GOT3 (cell line): ENCODE data around the gene DPYSL5.

ENCODE experiments used
- DNase-seq: peaks from one replicate; lab custom pipeline; 2025; ENCODE audit warnings: mixed read lengths; lab: John Stamatoyannopoulos, UW

DPYSL5 gene

GRCh38 chr2:26932974-26933373 lies 85.0 kb downstream of the DPYSL5 start:
- no peak for DNase-seq

GRCh38 chr2:26933431-26934334 lies 85.8 kb downstream of the DPYSL5 start:
- no peak for DNase-seq

GRCh38 chr2:26934335-26934724 lies 86.4 kb downstream of the DPYSL5 start:
- DNase-seq: no peak

- DNase-seq: no peak
Measured at GRCh38 chr2:26934985-26935384, 87.1 kb downstream of the DPYSL5 start.

GRCh38 chr2:26936855-26937254 lies 88.9 kb downstream of the DPYSL5 start:
- DNase-seq: no peak

- DNase-seq: no peak
Measured at GRCh38 chr2:26938399-26939118, 90.6 kb downstream of the DPYSL5 start.

GRCh38 chr2:26940001-26940400 lies 92.1 kb downstream of the DPYSL5 start:
- DNase-seq: no peak

- DNase-seq: no peak
Measured at GRCh38 chr2:26941486-26941885, 93.6 kb downstream of the DPYSL5 start.

- DNase-seq: no peak
Measured at GRCh38 chr2:26942543-26943295, 94.8 kb downstream of the DPYSL5 start.

GRCh38 chr2:26945991-26946750 lies 98.2 kb downstream of the DPYSL5 start:
- no peak for DNase-seq

GRCh38 chr2:26946841-26947784 lies 99.2 kb downstream of the DPYSL5 start:
- DNase-seq: no peak

- DNase-seq: no peak
Measured at GRCh38 chr2:26948800-26949199, 100.9 kb downstream of the DPYSL5 start.

GRCh38 chr2:26950246-26950645 lies 102.3 kb downstream of the DPYSL5 start:
- DNase-seq: no peak

GRCh38 chr2:26951236-26951635 lies 103.3 kb downstream of the DPYSL5 start:
- no peak for DNase-seq

GRCh38 chr2:26952374-26952773 lies 104.4 kb downstream of the DPYSL5 start:
- DNase-seq: no peak

GRCh38 chr2:26954135-26954534 lies 106.2 kb downstream of the DPYSL5 start:
- DNase-seq: no peak

GRCh38 chr2:26957041-26957440 lies 109.1 kb downstream of the DPYSL5 start:
- no peak for DNase-seq

GRCh38 chr2:26957534-26957933 lies 109.6 kb downstream of the DPYSL5 start:
- DNase-seq: no peak

- no peak for DNase-seq
Measured at GRCh38 chr2:26959331-26959730, 111.4 kb downstream of the DPYSL5 start.

GRCh38 chr2:26964446-26965130 lies 116.7 kb downstream of the DPYSL5 start:
- no peak for DNase-seq
